ENCODE results near the gene GIPR. TPM values are rescaled to one million over a fixed set of nuclear protein-coding genes. Genes with fewer than 3 reads are reported as not detected.

The GIPR gene
- total and polyA plus RNA-seq, 2 of the 13 experiments (the other 11 are each of a cell fraction or from before 2014, with no cell fraction given), result 0.15 to 1.2 TPM

DNA sequence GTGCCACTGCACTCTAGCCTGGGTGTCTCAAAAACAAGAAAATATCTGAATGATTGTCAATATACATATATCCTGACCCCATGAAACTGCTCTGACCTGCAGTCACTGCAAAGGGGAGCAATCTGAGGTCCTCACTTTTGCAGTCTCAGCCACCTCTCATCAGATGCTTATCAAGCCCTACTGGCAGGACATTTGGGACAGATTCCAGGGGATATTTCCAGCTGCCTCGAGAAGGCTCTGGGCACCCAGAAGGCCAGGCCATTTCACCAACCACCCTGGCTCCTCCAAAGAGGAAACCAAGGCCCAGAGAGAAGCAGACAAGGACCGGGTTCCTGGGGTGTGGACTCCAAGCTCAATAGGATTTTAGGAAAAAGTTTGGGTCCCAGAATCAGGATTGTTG is 31.1 kb upstream of the GIPR start:
- POLR2A ChIA-PET, result no interaction called here
- H3K9ac ChIP-seq (ENCODE audit: insufficient read depth, low read depth, low read length), result no peak overlapping the region
- in situ Hi-C loops (cut with HindIII; ENCODE audit: extremely low pct_ligation_motif_present, low pct_unique_long_range_greater_than_20kb), result no loop called here
- H4K20me1 ChIP-seq (ENCODE audit: insufficient read depth, low read length), result no peaks in the 10 kb centered on the region
- H3K4me1 ChIP-seq (ENCODE audit: insufficient read depth, low read length), result peaks cover 39% of the 10 kb centered on the region
- H2AFZ ChIP-seq (ENCODE audit: low read length), result no peak overlapping the region
- WGBS (ENCODE audit: low lambda C conversion rate), result 97% methylated on average over 2 of the region's 2 CpGs
- H3K27me3 ChIP-seq (ENCODE audit: control insufficient read depth in 1 of 2, insufficient read depth in 2 of 2, low read length in 2 of 2), result no peaks in the 10 kb centered on the region; a peak in 1 of 5 replicates
- no peaks in the 10 kb centered on the region for H3K9me3 ChIP-seq (ENCODE audit: low read length)
- H3K4me2 ChIP-seq (ENCODE audit: low read depth, low read length), result no peak overlapping the region
- TF ChIP-seq ZNF33B (CRISPR knock-in tag; IDR thresholded peaks at IDR 0.05), result no peak
- TF ChIP-seq, protein P1, sequence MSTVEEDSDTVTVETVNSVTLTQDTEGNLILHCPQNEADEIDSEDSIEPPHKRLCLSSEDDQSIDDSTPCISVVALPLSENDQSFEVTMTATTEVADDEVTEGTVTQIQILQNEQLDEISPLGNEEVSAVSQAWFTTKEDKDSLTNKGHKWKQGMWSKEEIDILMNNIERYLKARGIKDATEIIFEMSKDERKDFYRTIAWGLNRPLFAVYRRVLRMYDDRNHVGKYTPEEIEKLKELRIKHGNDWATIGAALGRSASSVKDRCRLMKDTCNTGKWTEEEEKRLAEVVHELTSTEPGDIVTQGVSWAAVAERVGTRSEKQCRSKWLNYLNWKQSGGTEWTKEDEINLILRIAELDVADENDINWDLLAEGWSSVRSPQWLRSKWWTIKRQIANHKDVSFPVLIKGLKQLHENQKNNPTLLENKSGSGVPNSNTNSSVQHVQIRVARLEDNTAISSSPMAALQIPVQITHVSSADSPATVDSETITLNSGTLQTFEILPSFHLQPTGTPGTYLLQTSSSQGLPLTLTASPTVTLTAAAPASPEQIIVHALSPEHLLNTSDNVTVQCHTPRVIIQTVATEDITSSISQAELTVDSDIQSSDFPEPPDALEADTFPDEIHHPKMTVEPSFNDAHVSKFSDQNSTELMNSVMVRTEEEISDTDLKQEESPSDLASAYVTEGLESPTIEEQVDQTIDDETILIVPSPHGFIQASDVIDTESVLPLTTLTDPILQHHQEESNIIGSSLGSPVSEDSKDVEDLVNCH (CRISPR knock-in tag; IDR thresholded peaks at IDR 0.05), result no peak
- TF ChIP-seq, protein P2, sequence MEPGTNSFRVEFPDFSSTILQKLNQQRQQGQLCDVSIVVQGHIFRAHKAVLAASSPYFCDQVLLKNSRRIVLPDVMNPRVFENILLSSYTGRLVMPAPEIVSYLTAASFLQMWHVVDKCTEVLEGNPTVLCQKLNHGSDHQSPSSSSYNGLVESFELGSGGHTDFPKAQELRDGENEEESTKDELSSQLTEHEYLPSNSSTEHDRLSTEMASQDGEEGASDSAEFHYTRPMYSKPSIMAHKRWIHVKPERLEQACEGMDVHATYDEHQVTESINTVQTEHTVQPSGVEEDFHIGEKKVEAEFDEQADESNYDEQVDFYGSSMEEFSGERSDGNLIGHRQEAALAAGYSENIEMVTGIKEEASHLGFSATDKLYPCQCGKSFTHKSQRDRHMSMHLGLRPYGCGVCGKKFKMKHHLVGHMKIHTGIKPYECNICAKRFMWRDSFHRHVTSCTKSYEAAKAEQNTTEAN (CRISPR knock-in tag; conservative IDR thresholded peaks at IDR 0.05), result no peak
- no peak for TF ChIP-seq SNAI1 (CRISPR knock-in tag; IDR thresholded peaks at IDR 0.05; ENCODE audit: borderline replicate concordance)
- TF ChIP-seq TOPORS (CRISPR knock-in tag; IDR thresholded peaks at IDR 0.05), result no peak
- TF ChIP-seq ZNF496 (CRISPR knock-in tag; IDR thresholded peaks at IDR 0.05; ENCODE audit: insufficient replicate concordance), result no peak
- TF ChIP-seq, protein P3, sequence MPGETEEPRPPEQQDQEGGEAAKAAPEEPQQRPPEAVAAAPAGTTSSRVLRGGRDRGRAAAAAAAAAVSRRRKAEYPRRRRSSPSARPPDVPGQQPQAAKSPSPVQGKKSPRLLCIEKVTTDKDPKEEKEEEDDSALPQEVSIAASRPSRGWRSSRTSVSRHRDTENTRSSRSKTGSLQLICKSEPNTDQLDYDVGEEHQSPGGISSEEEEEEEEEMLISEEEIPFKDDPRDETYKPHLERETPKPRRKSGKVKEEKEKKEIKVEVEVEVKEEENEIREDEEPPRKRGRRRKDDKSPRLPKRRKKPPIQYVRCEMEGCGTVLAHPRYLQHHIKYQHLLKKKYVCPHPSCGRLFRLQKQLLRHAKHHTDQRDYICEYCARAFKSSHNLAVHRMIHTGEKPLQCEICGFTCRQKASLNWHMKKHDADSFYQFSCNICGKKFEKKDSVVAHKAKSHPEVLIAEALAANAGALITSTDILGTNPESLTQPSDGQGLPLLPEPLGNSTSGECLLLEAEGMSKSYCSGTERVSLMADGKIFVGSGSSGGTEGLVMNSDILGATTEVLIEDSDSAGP (CRISPR knock-in tag; IDR thresholded peaks at IDR 0.05; ENCODE audit: borderline replicate concordance), result no peak
- TF ChIP-seq, protein P4, sequence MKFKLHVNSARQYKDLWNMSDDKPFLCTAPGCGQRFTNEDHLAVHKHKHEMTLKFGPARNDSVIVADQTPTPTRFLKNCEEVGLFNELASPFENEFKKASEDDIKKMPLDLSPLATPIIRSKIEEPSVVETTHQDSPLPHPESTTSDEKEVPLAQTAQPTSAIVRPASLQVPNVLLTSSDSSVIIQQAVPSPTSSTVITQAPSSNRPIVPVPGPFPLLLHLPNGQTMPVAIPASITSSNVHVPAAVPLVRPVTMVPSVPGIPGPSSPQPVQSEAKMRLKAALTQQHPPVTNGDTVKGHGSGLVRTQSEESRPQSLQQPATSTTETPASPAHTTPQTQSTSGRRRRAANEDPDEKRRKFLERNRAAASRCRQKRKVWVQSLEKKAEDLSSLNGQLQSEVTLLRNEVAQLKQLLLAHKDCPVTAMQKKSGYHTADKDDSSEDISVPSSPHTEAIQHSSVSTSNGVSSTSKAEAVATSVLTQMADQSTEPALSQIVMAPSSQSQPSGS (CRISPR knock-in tag; IDR thresholded peaks at IDR 0.05), result no peak
- no peak for TF ChIP-seq ZSCAN9 (CRISPR knock-in tag; IDR thresholded peaks at IDR 0.05; ENCODE audit: borderline replicate concordance)
- TF ChIP-seq, protein P5, sequence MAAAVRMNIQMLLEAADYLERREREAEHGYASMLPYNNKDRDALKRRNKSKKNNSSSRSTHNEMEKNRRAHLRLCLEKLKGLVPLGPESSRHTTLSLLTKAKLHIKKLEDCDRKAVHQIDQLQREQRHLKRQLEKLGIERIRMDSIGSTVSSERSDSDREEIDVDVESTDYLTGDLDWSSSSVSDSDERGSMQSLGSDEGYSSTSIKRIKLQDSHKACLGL (CRISPR knock-in tag; IDR thresholded peaks at IDR 0.05), result no peak
- TF ChIP-seq THYN1 (CRISPR knock-in tag; IDR thresholded peaks at IDR 0.05; ENCODE audit: borderline replicate concordance, low read depth), result no peak
- TF ChIP-seq ZSCAN29 (CRISPR knock-in tag; conservative IDR thresholded peaks at IDR 0.05), result no peak
- TSS peak; percentile 53 for BruUV-seq (replicated peaks)
- ATAC-seq (no peak), FAIRE-seq (no peak), DNase-seq (ENCODE audit: low spot score) (no peak)
- CTCF ChIA-PET (ENCODE audit: low intra/inter-chr PET ratio, low total read pairs), result no interaction called here
- H3K27ac ChIP-seq (ENCODE audit: extremely low read length, insufficient read depth, low read length), result no peak overlapping the region
- H3K4me3 ChIP-seq (replicated peaks in 1 of 3; ENCODE audit: insufficient read depth in 1 of 3, low read depth in 2 of 3, low read length in 3 of 3), result no peak overlapping the region
- H3K36me3 ChIP-seq (replicated peaks in 1 of 2; ENCODE audit: control insufficient read depth in 1 of 2, insufficient read depth in 2 of 2, low read length in 2 of 2), result no peaks in the 10 kb centered on the region
- intact Hi-C loops (cut with micrococcal nuclease; ENCODE audit: unreplicated experiment), result no loop called here
- H3K79me2 ChIP-seq (ENCODE audit: insufficient read depth, low read length), result no peaks in the 10 kb centered on the region
